ENCODE measurements around the gene BTBD18.

The BTBD18 gene

DNA sequence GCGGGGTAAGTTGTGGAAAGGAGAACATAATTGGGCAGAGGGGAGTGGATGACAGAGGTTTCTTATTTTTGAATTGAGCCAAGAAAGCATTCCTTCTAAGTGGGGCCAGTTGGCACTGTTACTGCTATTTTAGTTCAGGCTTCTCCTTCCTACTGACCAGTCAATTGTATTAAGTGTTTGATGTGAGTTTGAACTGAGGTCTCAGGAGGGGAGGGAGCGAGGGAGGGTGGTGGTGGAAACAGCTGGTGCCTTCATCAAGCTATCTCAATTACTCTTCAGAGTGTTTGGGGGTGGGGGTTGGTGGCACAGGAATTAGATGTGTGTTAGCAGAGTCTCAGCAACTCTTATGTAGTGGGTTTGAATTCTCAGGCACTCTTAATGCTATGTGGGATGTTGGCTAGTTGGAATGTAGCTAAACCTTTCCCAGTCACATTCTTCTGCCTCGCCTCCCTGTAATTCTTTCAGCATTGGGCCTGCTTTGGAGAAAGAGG lies 24.5 kb upstream of the BTBD18 start:
- DNase-seq (ENCODE audit: low spot score), result no peak

DNA sequence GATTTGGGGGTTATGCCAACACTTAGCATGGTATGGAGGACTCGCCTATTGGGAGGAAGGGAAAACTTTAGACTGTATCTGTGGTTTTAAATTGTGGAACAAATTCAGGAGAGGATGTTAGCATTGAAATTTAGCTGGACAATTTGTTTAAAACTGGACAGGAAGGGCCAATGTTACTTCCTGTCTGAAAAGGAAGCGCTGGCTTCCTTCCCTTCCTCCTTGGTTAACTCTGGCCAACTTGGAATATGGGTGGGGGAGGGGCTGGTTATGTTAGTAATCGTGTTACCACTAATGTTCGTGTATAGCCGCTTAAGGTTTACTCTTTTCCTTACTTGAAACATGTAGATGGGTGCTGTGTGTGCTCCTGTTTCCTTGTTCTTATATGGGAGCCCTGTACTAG lies 23.9 kb upstream of the BTBD18 start:
- DNase-seq (ENCODE audit: low spot score), result no peak

DNA sequence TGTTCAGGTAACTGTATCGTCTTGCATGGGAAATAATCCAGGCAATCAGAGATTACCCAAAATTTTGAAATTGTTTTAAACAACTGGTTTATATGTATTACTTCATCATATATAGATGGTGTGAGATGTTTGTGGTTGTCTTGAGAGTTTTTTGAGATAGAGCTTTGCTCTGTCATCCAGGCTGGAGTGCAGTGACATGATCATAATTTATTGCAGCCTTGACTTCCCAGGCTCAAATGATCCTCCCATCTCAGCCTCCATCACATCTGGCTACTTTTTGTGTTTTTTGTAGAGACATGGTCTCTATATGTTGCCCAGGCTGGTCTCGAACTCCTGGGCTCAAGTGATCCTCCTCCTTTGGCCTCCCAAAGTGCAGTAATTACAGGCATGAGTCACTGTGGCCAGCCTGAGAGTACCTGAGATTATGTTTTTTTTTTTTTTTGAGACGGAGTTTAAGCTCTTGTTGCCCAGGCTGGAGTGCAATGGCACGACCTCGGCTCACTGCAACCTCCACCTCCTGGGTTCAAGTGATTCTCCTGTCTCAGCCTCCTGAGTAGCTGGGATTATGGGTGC lies 21.5 kb upstream of the BTBD18 start:
- no peak for DNase-seq (ENCODE audit: low spot score)

DNA sequence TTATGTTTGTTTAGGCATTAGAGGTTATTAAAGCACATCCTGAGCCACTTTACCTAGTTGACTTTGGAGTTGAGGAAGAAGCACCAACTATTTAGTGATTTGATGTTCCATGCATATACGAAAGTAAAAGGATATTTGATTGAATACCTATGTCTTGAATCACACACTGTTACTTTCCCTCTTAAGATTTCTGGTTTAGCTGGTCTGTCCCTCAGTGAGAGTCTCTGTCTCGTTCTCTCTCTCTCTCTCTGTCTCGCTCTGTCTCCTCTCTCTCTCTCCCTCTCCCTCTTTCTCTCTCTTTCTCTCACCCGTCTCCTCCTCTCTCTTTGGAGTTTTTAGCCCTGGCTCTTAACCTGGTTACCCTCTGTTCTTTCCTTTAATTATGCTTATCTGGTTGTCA lies 20.9 kb upstream of the BTBD18 start:
- DNase-seq (ENCODE audit: low spot score), result peak; percentile 61

DNA sequence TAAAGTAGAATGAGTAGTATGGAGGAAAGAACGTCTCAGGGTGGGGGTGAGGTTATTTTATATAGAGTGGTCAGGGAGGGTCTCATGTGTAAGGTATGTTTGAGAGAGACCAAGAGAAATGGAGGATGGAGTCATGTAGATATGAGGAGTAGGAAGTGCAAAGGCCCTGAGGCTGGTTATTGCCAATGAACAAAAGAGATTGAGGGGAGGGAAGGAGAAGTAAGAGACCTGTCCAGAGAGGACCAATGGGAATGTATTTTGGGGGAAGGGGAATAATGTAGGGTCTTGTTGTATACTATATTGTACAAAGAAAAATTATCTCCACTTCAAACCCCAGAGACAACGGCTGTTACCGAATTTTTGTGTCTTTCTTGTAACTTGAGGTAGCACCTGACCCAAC lies 19.7 kb upstream of the BTBD18 start:
- no peak for DNase-seq (ENCODE audit: low spot score)

DNA sequence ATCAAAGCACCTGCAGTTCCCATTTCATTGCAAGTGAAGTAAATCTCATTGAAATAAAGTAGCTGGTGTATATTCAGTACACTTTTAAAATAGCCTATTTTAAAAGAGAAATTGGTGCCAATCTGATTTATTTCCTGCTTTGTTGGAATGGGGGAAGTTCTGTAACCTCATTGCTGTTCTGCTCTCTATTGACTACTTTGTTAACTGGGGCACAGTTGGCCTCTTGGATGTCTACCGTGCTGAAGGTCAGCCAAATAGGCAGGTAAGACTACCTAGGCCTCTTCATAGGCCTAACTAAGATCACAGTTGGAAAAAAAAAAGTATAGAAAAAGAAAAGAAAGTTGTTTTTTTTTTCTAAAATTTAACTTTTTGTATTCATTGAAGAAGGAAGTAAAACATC lies 19.2 kb upstream of the BTBD18 start:
- DNase-seq (ENCODE audit: low spot score), result no peak

DNA sequence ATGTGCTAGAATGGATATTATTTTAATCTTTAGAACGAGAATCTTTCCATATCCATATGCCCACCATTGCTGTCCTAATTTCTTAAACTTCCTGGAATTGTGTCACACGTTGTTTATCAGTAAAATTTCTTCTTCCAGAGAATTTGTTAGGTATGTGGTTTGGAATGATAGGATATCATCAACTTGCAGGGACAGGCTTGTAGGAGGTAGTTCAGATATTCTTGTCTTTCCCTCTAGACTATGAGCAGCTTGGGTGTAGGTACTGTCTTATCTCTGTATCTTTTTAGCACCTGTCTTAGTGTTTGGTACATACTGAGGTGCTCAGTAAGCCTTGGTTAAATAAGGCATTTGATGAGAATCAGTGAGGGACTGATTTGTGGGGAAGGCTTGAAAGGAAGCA lies 13.4 kb upstream of the BTBD18 start:
- DNase-seq (ENCODE audit: low spot score), result no peak

DNA sequence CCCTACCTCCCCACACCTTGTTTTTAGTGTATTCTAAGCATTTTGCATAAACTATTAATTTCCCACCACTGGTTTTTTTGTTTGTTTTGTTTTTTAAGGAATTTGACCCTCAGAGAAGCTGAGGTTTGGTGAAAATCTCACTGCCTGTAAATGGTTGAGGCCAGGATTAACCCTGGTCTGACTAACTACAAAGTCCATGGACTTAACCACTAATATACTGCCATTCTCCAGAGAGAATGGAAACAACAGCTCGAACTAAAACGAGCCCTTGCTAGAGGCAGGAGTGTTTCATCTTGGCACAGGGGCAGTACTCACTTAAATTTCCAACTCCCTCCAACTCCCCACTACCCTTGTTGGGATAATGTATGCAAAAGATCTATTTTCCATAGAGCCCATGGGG lies 12.9 kb upstream of the BTBD18 start:
- DNase-seq (ENCODE audit: low spot score), result no peak

DNA sequence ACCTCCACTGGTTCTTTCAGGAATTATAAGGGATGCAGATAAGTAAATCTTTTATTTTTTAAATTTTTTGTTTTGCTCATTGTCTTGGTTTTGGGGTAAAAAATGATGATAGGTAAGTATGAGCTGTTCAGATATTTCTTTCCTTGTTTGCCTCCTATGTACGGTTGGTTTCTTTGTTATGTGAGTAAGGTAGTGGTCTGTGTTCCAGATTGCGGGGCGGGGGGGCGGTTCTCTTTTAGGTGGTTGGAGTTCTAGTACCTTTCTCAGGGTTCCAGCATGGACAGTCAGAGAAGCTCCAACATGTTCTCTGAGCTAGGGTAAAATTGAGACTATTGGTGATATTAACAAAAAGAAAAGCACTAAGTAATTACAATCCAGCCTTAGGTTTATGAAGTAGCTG lies 12.4 kb upstream of the BTBD18 start:
- no peak for DNase-seq (ENCODE audit: low spot score)

DNA sequence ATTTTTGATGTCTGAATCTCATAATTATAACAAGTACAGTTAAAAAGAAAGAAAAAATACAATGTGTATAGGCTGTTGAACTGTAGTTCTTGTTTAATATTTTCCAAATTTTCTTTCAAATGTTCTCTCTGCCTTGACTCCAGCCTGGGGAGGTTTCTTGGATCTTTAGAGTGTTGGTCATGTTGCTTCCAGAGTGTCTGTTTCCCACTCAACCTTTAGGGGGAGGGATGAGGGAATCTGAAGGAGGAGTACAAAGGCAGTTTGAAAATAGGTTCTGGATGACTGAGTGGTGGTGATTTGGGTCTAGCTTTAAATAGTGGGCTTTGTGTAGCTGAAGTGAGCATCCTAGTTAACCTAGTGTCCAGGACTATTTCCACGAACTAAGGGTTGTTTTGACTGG lies 11.9 kb upstream of the BTBD18 start:
- DNase-seq (ENCODE audit: low spot score), result peak; percentile 52

DNA sequence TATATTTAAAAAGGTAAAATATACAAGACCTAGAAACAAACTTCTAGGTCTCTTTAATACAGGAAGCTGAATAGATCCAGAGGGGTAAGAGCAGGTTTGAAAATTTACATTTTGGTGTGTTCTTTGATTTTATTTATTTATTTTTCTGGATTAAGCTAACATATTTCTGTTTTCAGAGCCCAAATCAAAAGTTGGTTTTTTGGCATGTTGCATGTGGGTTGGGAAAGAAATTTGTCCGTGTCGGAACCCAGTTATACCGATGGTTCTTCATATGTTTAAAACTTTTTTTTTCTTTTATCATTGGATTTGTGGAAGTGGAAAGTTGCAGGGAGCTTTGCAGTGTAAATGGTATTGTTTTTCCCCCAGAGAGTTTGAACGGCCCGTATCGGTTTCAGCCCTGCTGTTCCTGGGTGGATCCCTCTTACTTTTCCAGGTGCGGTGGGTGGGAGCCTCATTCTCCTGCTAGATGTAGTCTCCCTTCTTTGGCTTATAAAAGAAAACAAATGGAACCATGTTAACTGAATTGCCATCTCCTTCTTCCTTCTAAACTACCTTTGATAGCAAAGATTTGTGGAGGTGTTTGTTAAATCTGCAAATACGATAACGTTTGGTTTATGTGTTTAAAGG lies 10.7 kb upstream of the BTBD18 start:
- DNase-seq (ENCODE audit: low spot score), result peak; percentile 44

DNA sequence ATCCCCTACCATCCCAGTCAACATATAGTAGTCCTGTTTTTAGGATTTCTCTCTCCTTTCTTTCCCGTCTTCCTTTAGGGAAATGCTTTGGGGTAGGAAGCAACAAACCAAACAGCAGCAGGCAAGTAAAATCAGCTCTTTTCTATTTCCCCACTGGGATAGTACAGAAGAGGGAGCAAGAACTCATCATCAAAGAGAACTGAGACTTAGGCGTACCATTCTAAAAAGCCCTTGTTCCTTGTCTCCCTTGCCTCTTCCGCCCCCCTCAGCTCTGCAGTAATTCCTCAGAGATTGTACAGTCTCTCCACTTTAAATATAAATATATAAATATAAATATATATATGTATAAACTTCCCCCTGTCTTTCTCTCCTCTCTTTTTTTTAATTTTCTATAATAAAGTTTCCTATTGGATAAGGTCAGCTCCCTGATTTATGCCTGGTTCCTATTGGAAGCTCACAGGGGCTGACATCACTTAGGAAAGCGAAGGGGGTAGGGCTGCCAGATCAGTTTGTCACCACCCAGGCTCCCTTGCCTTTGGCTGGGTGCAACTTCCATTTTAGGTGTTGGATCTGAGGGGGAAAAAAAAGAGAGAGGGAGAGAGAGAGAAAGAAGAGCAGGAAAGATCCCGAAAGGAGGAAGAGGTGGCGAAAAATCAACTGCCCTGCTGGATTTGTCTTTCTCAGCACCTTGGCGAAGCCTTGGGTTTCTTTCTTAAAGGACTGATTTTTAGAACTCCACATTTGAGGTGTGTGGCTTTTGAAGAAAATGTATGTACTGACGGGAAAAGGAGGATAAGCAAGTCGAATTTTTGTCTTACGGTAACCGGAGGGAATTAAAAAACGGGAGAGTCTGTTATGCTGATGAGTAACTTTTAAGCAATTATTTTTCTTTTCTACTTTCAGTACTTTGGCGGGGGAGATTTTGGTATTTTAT lies 9.9 kb upstream of the BTBD18 start, which contains the start of gene CTNND1:
Gene CTNND1, plus strand, starts transcription at position 502 of the 934 bp plus-strand sequence. CDS start 29,677 bp downstream, outside the sequence.
- peak; percentile 98 for DNase-seq (ENCODE audit: low spot score)

DNA sequence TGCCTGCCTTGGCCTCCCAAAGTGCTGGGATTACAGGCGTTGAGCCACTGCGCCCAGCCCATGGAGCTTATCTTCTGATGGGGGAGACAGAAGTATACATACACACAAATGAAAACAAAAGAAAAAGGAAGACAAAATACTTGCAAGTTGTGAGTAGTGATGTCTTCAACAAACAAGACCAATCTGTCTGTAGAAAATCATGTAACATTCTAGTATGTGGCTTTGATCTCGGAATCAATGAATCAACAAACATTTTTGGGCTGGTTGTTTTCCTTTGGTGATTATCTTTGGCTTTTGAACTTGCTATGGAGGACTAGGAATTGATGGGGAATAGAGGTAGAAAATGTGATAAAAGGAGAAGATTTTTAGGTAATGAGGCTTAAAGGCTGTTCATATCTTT lies 6.6 kb upstream of the BTBD18 start:
- no peak for DNase-seq (ENCODE audit: low spot score)

DNA sequence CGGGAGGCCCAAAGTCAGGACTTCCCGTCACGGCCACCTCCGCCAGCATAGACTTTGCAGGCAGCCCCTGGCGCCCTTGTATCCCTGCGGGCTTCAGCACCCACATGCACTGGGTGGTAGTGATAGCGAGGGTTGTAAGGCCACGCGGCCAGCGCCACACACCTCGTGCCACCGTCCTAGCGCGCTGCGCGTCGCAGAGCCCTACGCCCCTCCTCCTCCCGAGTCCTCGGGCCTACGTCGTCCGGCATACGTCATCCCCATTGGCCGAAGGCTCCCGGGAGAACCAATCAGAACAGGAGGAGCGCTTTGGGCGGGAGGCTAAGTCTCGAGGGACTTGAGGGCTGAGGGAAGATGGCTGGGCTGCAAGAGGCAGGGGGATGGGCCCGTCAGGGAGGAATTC lies 1.3 kb upstream of the BTBD18 start:
- no peak for DNase-seq (ENCODE audit: low spot score)

DNA sequence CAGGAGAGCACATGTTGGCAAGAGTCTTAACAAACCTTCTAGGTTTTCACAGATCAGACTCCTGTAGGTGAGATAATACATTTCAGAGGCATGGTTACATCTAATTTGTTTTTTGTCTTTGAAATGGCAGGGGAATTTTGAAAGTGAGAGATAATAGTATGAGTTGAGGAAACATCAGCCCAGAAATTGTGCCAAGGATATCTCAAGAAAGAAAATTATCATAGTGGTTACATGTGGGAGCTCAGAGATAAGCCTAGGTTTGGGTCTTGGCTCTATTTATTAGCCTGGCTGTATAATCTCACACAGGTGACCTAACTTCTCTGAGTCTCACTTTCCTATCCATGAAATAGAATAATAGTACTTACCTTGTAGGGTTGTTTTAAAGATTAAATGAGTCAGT lies 443 bp downstream of the BTBD18 start:
- DNase-seq (ENCODE audit: low spot score), result no peak

DNA sequence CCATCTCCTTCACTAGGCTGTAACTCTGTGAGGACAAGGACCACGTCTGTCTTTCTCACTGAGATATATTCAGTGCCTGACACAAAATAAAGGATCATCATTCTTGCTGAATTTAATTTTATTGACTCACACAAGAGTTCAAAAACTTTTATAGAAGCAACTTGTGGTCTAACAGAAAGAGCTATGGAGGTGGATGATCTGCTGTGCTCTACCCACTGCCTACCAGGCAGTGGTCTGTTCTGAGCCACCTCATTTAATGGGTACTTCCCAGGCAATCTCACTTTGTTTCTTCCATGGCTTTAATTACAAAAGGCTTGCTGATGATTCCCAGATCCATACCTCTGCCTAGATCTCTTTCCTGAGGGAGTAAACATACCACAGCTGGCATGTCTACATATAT lies 4.7 kb downstream of the BTBD18 start:
- no peak for DNase-seq (ENCODE audit: low spot score)

DNA sequence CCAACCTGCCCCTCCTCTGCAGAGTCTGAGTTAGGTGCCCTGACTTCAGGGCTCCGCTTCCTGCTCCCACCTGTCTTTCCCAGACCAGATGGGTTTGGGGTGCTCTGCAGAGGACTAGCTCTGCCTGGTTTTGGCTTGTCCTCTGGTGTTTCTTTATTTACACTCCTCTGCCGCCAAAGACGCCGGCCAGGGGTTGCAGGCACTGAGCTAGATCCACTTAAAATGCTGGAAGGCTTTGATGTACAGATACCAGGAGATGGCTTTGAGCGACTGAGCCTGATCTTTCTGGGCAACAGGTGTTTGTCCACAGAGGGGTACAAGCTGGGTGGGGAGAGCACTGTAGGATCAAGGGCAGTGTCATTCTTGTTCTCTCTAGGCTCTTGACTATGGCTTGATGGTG lies 6.4 kb downstream of the BTBD18 start:
- DNase-seq (ENCODE audit: low spot score), result no peak

DNA sequence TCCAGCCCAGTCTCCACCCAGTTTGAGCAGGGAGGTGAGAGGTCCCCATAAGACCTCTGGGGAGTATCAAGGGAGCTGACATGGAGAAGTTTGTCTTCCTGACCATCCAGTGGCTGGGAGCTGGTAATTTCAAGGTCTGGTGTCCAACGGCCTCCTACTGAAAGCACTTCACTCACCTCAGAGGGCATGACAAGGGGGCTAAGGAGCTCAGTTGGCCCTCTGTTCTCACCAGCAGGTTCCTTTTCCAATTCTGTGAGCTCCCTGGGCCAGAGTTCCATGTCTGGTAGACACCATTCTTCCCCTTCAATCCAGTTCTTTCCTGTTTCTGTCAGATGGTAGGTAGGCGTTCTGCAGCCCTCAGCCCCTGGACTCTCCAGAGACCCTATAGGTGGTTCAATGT lies 7.3 kb downstream of the BTBD18 start:
- no peak for DNase-seq (ENCODE audit: low spot score)

DNA sequence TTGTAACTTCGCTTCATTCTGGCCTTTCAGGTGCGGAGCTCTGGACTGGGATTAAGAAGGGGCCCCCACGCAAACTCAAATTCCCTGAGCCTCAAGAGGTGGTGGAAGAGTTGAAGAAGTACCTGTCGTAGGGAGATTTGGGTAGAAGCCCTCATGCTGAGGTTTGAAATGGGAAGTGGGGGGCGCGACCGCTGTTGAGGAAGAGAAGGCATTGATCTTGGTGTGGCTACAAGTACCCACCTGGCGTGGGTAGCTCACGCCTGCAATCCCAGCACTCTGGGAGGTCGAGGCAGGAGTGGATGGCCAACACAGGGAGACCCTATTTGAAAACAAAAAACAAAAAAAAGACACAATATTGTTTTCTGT lies 9.5 kb downstream of the BTBD18 start:
- no peak for DNase-seq (ENCODE audit: low spot score)

DNA sequence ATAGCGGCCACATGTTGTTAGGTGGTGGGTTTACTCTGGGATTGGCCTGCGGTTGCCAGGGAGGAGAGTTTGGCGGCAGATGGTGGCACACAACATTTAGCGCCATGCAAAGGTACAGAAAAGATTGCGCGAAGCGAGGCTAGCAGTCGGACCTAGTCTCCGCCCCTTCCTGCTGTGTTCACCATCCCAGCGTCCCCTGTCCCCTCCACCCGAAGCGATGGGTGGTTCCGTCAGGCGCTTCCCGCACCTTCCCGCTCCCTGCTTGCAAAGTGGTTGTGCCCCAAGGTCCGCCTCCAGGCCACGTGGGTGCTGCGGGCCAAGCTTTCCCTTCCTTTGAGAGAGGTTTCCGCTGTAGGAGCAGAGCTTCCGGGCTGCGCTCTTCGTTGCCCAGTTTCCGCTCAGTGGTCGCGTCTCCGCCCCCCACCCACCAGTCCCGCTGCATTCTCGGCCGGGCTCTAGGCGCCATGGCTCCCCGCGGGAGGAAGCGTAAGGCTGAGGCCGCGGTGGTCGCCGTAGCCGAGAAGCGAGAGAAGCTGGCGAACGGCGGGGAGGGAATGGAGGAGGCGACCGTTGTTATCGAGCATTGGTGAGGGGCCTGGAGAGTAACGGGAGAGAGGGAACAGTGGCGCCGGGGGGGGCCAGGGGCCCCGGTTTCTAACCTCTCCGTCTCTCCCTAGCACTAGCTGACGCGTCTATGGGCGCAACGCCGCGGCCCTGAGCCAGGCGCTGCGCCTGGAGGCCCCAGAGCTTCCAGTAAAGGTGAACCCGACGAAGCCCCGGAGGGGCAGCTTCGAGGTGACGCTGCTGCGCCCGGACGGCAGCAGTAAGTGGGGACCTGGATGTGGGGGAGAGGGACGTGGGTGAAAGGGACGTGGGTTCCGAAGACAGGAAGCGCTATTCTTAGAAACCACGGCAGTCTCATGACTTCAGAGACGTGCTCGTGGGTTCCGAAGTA lies 10.2 kb downstream of the BTBD18 start, which contains the start of gene SELENOH:
Gene SELENOH, plus strand, starts transcription at position 360 of the 955 bp plus-strand sequence. Its CDS starts 105 bp downstream, at position 465.
- DNase-seq (ENCODE audit: low spot score), result peak; percentile 97

DNA sequence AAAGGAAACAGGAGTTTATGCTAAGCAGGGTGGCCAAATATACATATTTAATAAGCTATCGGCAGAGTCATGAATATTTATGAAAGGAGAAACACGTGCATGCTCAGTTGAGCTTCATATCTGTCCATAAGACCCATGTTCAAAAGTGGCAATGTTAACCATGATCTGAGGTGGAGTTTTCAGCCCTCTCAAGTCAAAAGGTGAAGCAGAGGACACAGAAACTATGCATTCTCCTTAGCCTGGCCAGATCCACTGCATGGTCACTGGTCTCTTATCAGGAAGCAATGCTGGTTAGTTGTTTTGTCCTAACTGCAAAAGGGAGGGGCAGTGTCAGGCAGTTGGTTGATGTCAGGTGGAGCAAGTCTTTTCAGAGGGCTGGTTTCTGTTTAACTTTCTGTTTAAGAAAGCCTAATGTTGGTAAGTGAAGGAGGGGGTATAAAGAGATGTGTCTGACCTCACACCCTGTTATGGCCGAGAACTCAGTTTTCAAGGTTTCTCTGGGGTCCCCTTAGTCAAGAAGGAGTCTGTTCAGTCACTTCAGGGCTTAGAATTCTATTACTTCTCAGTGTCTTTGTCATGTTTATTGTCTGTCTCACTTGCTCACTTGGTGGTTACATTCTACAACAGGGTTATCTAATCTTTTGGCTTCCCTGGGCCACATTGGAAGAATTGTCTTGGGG lies 15.9 kb downstream of the BTBD18 start:
- peak; percentile 10 for DNase-seq (ENCODE audit: low spot score)
